GM19324 (cell line): ENCODE results near the gene POLG.
A peak's percentile ranks its signal among the peaks of the same experiment; 100 is the strongest.

Source experiments
- ATAC-seq: cut with Tn5 transposase; IDR thresholded peaks from one replicate; pipeline ENCODE4 v1.9.1; 2021; ENCODE audit warnings: mild to moderate bottlenecking, moderate library complexity; ENCODE audit not compliant: unreplicated experiment, low FRiP score

The POLG gene

GRCh38 chr15:89358435-89358754 lies 23.8 kb upstream of the POLG start:
- no peak for ATAC-seq

GRCh38 chr15:89356634-89357298 lies 22.1 kb upstream of the POLG start:
- ATAC-seq, result no peak

GRCh38 chr15:89353991-89354390 lies 19.4 kb upstream of the POLG start:
- ATAC-seq, result no peak

- no peak for ATAC-seq
Observed at GRCh38 chr15:89352476-89352875, 17.9 kb upstream of the POLG start.

GRCh38 chr15:89349206-89349558 lies 14.6 kb upstream of the POLG start:
- ATAC-seq, result no peak

GRCh38 chr15:89346516-89347231 lies 12.1 kb upstream of the POLG start:
- no peak for ATAC-seq

- no peak for ATAC-seq
Observed at GRCh38 chr15:89345248-89345647, 10.6 kb upstream of the POLG start.

- ATAC-seq, result no peak
Observed at GRCh38 chr15:89342840-89343239, 8.2 kb upstream of the POLG start.

- ATAC-seq, result no peak
Observed at GRCh38 chr15:89341316-89342005, 6.8 kb upstream of the POLG start.

GRCh38 chr15:89340573-89340972 lies 5.9 kb upstream of the POLG start:
- ATAC-seq, result no peak

- no peak for ATAC-seq
Observed at GRCh38 chr15:89338036-89338435, 3.4 kb upstream of the POLG start.

- ATAC-seq, result no peak
Observed at GRCh38 chr15:89335298-89336041, 846 bp upstream of the POLG start.

- ATAC-seq, result peak; percentile 1
Observed at GRCh38 chr15:89333959-89334509, 590 bp downstream of the POLG start.

- no peak for ATAC-seq
Observed at GRCh38 chr15:89333011-89333860, 1.4 kb downstream of the POLG start.

- no peak for ATAC-seq
Observed at GRCh38 chr15:89332446-89332845, 2.2 kb downstream of the POLG start.

GRCh38 chr15:89330881-89331595 lies 3.6 kb downstream of the POLG start:
- no peak for ATAC-seq

- no peak for ATAC-seq
Observed at GRCh38 chr15:89330119-89330518, 4.5 kb downstream of the POLG start.

GRCh38 chr15:89329329-89330084 lies 5.1 kb downstream of the POLG start:
- no peak for ATAC-seq
